Stimulated activated CD8-positive, alpha-beta memory T cell treated with anti-CD3 and anti-CD28 coated beads, Interleukin-4, amount 100 ng/mL, for 48 hours (primary cell): ENCODE results near the gene RBX1.
A peak's percentile ranks its signal among the peaks of the same experiment; 100 is the strongest.
"Not testable (repeated sequence)": the region's sequence is repeated elsewhere in the genome, so short reads cannot be mapped to it uniquely, and the experiment has no call there.

ENCODE experiments used
- DNase-seq: peaks from one replicate; pipeline ENCODE4 v3.0.0-alpha.2; 2020

The RBX1 gene

DNA sequence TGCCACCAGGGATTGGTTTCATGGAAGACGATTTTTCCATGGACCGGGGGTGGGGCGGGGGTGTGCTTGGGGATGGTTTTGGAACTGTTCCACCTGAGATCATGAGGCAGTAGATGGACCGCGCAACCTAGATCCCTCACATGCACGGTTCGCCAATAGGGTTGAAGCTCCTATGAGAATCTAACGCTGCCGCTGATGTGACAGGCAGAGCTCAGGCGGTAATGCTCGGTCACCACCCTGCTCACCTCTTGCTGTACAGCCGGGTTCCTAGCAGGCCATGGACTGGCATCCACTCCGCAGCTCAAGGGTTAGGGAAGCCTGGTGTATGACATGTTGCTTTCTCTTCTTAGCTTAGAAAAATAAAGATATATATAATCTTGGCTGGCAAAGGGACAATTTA lies 22.0 kb downstream of the RBX1 start:
- DNase-seq: no peak

DNA sequence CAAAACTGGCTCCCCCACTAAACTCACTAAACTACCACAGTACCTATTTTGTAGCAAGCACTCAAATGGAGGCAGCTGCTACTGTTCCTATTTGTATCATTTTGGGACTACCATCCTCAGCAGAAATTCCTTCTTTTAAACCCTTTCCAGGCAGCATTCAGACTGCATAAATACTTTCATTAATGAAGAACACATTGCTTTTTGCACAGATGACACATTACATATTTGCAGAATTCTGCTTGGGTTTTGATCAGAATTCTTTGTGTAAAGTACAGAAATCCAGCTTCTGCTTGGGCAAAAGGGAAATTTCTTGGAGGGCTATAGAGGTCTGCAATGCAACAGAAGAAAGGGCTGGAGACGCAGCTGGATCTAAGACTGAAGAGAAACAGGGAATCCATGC lies 24.2 kb downstream of the RBX1 start:
- no peak for DNase-seq

DNA sequence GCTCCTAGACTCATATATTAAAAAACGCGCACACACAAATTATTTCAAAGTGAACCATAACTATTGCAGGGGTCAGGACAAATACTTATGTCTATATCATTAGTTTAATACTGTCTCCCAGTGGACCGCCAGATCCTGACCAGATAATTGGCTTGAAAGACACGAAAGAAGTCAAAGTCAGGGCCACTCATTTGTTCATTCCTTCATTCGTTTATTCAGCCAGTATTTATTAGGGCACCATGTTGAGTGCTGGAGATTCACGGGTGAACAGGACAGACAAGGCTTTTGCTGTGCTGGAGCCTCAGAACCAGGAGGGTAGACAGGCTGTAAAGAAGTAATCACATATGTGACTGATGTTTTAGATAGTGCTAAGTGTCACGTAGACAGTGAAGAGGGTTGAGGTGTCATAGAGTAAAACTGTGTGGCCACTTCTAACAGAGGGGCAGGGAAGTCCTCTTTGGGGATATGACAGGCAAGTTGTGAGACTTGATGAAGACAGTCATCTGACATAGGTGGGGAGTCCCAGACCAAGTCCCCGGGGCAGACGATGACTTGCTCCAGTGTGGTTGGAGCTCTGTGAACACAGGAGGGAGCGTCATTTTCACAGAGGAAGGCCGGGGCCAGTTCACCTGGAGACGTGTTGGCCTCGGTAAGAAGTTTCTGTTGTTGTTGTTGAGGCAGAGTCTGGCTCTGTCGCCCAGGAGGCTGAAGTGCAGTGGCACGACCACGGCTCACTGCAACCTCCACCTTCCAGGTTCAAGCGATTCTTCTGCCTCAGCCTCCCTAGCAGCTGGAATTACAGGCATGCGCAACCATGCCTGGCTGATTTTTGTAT lies 25.9 kb downstream of the RBX1 start:
- DNase-seq: no peak

DNA sequence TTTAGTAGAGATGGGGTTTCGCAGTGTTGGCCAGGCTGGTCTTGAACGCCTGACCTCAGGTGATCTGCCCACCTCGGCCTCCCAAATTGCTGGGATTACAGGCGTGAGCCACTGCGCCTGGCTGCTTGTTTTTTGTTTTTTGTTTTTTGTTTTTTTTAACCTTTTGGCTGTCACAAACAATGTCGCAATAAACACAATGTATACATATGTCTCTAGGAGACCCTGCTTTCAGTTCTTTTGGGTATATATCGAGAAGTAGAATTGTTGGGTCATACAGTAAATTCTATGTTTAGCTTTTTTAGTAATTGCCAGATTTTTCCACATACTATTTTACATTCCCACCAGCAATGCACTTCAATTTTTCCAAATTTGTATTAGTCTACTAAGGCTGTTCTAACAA lies 28.0 kb downstream of the RBX1 start:
- no peak for DNase-seq

DNA sequence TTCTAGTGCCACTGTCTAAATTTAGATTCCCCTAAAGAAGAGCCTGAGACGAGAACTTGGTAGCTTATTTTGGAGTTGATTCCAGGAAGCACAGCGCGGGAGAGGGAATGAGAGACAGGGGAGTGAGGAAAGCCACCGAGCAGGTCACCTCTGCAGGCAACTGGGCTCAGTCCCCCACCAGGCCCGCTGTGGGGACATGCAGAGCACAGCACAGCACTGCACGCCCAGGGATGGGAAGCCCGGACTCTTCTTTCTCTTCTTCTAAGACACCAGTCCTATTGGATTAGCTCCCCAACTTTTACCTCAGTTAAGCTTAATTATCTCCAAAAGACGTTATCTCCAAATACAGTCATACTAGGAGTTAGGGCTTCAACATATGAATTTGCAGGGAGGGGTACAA lies 28.7 kb downstream of the RBX1 start:
- DNase-seq: no peak

DNA sequence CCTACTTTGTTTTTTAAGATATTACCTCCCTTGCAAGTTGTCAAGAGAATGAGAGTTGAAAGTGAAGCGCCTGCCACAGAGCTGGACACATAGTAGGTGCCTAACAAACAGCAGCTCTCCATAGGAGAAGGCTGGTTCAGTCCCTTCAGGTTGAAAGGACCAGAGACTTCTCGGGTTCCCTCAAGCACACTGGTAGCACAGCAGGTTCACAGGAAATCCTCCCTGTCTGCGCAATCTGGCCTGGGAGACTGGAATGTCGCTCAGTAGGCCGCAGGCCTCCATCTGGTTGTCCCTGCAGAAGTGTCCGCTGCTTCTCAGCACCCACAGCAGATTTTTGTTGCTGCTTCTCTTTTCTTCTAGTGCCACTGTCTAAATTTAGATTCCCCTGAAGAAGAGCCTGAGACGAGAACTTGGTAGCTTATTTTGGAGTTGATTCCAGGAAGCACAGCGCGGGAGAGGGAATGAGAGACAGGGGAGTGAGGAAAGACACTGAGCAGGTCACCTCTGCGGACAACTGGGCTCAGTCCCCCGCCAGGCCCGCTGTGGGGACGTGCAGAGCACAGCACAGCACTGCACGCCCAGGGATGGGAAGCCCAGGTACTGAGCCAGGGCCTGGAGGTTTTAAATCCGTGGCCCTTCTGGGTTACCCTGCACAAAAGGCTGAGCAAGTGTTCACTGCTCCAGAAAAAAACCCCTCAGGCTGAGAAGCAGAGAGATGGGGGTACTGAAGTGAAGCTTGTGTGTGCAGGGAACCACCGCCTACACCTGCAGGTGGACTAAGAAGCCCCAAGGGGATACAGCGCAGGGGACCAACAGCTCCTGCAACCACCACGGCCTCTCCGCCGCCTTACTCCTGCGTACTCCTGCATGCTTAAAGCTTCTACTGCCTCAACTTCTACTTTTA lies 31.6 kb downstream of the RBX1 start:
- no peak for DNase-seq

DNA sequence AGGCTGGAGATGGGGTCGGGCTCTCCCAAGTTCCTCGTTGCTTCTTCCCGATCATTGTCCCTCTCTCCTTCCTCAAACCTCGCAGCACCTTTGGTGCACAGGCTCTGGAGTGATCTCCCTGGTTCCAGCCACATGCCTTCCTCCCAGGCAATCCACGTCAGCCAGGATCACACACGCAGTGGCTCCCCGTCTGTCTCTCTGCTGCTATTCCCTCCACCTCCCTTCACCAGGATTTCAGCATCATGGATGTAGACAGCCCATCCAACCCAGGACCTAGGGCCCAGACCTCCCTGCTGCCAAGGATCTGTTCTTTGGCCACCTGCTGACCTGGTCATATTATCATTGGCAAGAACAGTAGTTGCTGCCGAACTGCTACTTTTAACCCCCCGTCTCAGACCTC lies 40.1 kb downstream of the RBX1 start:
- DNase-seq: no peak

DNA sequence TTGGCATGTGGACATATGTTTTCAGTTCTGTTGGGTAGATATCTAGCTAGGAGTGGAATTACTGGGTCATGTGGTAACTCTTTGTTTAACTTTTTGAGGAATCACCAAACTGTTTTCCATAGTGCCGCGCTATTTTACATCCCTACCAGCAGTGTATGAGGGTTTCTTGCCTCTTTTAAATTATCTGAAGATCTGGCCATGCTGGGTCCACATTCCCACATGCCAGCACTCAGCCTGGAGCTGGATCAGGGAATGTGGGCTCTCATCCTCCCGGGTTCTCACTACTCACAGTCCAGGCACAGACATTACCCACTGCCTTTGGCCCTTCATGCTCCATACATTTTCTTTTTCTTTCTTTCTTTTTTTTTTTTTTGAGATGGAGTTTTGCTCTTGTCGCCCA lies 44.6 kb downstream of the RBX1 start:
- DNase-seq: no peak

DNA sequence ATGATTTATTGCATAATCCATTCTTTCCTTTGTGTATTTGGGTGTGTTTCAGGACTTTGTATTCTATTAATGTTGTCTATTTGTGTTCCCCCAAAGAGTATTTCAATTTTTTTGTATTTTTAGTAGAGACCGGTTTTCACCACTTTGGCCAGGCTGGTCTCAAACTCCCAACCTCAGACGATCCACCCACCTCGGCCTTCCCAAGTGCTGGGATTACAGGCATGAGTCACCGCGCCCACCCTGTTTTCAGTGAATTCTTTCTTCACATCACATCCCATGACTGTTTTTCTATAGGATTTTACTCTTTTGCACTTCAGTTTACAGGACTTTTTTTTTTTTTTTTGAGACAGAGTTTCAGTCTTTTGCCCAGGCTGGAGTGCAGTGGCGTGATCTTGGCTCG lies 46.3 kb downstream of the RBX1 start:
- no peak for DNase-seq

DNA sequence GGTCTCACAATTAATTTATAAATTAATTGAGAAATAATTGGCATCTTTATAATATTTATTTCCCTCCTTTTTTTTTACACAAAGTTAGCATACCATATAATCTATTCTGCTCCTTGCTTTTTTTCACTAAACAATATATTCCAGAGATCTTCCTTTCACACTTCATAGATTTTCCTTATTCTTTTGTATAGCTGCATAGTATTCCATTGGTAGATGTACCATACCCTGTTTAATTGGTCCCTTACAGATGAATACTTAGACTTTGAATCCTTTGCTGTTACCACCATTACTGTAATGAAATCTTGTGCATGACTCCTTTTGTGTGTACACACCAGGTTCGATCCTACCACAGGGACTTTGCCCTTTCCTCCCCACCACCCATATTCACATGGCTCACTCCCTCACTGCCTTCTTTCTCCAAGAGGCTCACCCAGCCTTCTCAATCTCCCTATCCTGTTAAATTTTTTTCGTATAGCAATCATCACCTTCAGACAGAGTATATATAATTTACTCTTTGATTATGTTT lies 48.9 kb downstream of the RBX1 start:
- no peak for DNase-seq

DNA sequence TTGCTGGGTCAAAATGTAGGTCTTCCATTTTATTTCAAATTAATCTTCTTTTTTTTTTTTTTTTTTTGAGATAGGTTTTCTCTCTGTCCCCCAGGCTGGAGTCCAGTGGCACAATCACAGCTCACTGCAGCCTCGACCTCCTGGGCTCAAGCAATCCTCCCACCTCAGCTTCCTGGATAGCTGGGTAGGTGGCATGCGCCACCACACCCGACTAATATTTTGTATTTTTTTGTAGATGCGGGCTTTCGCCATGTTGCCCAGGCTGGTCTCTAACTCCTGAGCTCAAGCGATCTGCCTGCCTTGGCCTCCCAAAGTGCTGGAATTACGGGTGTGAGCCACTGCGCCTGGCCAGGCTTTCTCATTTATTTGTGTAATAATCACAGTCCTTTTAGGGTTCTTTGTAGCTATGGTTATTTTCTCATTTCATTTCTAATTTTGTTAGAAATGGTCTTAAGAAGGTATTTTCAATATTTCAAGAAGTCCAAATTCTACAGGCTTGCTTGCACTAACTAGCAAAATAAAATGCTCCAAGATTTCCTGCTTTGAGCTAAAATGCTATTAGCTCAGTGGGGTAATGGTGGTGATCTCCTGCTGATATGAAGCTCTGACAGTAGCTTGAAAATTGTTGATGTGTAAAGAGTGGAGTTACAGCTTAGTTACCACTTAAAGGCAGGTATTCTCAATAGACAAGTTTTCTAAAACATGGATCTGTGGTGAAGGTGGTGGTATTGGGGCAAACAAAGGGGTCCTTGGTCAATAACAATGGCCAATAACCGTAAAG lies 50.0 kb downstream of the RBX1 start:
- DNase-seq: no peak

DNA sequence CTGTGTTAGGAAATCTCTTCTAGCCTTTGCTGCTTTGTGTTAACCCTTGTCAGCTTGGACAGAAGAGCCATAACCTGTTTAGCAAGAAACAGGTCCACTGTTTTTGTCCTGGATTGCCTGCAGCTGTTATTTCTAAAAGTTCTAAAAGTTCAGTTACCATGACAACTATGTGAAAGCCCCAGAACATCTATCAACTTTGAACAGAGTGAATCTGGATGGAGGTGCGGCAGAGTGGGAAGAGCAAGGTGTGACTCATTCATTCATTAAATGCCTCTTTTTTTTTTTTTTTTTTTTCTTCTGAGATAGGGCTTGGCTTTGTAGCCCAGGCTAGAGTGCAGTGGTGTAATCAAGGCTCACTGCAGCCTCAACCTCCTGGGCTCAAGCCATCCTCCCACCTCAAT lies 50.5 kb downstream of the RBX1 start:
- DNase-seq: no peak

DNA sequence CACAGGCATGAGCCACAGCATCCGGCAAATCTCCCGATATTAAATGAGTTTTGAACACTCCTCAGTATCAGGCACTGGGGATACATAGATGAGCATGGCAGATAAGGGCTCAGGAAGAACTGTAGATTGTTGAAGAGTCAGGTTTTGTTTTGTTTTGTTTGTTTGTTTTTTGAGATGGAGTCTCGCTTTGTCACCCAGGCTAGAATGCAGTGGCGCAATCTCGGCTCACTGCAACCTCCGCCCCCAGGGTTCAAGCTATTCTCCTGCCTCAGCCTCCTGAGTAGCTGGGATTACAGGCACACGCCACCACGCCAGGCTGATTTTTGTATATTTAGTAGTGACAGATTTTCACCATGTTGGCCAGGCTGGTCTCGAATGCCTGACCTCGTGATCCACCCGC lies 51.2 kb downstream of the RBX1 start:
- not testable (repeated sequence) for DNase-seq

DNA sequence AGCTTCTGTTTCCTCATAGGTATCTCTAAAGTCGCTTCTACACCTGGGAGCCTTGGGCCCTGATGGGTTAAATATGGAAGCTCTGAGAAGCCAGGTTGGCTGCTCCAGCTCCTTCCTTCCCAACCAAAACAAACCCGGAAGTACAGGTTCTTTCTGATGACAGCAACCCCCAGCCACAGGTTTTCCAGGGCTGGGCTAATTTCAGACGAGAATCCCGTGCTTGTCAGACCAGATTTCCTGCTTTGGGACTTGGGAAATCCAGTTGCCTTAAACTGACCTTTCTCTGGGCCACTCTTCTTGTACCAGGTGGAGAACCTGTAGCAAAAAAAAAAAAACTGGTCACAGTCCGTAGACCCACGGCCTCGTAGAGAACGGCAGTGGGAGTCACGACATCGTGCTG lies 51.9 kb downstream of the RBX1 start:
- DNase-seq: no peak

DNA sequence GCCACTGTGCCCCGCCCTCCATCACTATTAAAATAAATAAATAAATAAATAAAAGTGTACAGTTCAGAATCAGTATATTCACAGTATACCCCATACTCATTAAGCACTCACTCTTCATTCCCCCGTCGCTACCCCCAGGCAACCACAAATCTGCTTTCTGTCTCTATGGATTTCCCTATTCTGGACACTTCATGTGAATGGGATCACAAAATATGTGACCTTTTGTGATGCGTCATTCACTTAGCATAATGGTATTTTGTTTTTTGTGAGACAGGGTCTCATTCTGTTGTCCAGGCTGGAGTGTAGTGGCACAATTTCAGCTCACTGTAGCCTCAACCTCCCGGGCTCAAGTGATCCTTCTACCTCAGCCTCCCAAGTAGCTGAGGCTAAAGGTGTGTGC lies 52.8 kb downstream of the RBX1 start:
- DNase-seq: no peak

DNA sequence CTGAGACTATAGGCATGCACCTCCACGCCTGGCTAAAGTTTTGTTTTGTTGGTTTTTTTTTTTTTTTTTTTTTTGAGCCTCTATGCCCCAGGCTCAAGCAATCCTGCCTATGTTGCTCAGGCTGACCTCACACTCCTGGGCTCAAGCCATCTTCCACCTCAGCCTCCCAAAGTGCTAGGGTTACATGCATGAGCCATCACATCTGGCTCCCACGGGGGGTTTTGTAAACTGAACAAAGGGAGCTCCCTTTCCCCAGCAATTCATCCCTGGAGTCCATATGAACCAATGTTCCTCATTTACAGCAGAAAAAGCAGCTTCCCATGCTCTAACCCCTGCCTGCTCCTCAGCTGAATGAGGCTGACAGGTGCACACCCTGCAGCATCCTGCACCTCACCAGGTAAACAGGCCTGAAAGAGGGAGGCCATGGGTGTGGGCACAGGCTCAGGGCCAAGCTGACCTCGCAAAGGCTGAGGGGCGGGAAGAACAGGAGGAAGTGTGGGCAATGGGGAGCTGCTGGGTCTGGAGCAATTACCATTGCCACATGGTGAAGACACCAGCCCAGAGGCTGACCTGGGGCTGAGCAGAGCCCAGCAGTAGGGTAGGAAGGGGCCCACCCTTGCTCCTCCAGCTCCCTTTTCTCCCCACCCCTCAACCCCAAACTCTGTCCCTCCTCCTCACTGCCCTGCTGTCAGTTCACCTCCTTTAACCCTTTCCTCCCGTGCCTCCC lies 58.2 kb downstream of the RBX1 start:
- DNase-seq: no peak

DNA sequence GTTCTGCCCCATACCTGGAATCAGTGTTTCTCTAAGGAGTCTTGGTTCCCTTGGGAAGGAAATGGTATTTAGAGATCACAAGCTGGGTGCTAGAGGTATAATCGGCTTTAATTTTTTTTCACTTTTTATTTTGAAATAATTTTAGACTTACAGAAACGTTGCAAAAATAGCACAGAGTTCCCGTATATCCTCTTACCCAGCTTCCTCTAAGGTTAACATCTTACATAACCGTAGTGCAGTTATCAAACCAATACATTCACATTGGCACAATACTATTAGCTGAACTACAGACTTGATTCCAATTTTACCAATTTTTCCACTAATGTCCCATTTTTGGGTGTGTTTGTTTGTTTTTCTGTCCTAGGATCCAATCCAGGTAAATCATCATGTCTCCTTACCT lies 63.8 kb downstream of the RBX1 start:
- DNase-seq: no peak

DNA sequence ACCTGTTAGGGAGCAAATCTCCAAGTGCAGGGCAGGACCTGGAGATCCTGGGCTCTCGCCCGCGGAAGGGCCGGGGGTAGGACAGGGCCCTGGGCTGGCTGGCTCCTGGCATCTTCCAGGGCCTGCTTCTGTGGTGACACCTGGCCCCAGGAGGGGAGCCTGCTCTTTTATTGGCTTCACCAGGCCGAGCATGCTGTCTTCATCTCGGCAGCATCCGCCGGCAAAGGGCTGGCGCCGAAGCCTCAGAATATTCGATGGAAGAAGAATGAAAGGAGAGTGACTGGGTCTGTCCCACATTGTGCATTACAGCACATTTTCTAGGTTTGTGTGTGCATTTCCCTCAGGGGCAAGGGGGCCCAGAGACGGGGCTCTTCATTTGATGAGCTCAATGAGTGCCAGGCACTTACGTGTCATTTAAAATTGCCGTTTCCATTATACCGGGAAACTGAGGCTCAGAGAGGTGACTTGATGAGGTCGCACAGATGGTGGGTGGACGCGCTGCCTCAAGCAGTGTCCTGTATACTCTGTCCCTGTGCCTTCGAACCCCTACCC lies 70.0 kb downstream of the RBX1 start:
- peak; percentile 27 for DNase-seq

DNA sequence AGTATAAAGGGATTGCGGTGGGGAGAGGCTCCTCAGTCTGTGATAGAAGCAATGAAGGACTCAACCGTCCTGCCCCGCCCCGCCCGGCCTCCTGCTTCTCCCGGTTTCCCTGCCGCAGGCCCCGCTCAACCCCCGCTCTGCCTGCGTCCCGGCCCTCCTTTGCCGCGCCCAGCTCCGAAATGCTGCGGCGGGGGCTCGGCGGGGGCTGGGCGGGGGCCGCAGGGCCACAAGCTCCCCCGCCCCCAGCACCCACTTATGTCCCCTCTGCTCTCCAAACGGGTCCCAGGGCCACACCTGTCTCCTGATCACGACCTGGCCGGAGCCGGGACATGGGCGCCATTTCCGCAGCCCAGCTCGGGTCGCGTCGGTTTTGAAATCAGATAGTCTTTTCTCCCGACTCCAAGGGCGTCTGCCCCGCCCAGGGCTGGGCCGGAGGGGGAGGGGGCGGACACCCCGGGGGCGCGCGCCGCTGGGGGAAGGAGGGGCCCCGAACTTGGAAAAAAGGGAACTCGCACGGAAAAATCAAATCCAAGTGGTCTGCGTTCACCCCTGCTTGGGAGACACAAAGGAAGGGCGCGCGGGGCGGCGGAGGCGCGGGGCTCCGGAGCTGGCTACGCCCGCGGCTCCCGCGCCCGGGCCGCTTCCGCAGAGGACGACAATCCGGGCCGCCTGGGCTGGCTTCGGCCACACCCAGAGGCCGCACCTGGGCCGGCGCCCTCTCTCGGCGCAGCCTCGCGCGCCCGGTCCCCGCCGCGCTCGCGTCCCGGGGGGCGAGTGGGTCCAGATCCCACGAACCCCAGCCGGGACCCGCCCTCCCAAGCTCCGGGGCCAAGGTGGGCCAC lies 70.7 kb downstream of the RBX1 start:
- peak; percentile 68 for DNase-seq

DNA sequence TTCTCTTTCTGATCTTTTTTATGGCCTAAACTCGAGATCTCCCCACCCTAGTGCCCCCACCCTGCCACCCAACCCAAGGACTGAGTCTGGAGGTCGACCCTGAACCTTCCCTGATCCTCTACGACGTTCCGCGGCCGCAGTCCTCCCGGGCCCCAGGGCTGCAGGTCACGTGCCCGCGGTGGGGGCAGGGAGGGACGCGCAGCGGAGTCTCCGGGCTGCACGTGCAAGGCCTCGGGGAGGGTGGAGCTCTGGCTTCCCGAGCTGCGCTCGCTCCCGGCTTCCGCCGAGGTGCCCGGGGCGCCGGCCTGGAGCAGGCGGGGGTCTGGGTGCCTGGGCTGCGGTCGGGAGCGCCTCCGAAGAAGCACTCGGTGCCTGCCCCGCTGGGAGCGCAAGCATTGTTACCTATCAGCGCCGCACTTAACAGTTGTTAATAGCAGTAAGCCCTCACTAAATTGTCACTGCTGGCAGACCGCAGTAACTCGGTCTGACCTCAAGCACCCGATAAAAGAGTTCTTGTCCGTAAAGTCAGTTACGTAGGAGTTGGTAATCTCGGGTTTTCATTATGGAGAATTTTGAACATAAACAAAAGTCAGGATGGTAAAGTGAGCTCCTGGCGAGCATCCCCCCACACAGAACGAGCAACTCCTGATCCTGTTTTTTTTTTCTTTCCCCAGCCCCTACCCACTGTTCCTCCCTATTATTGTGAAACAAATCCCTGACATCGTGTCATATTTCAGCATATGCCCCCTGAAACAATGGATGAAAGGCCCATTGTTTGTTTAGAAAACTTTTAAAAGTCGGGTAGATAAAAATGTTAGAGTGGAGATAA lies 71.5 kb downstream of the RBX1 start:
- DNase-seq: peak; percentile 88
